ENCODE results near the gene MRPS18A. TPM values are rescaled to one million over a fixed set of nuclear protein-coding genes. Genes with fewer than 3 reads are reported as not detected.
"Not testable (repeated sequence)": the region's sequence is repeated elsewhere in the genome, so short reads cannot be mapped to it uniquely, and the experiment has no call there.

The MRPS18A gene
- total and polyA plus RNA-seq, 2 of the 8 experiments (the other 6 are each of a cell fraction or from before 2014, with no cell fraction given) = 48.3 to 121 TPM

DNA sequence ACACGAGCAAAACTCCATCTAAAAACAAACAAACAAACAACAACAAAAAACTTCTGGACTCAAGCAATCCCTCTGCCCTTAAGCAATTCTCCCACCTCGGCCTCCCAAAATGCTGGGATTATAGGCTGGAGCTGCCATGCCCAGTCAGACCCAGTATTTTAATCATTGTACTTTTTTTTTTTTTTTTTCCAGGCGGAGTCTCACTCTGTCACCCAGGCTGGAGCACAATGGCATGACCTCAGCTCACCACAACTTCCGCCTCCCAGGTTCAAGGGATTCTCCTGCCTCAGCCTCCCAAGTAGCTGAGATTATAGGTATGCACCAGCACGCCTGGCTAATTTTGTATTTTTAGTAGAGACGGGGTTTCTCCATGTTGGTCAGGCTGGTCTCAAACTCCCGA is 54.6 kb downstream of the MRPS18A start:
- POLR2A ChIA-PET (ENCODE audit: partially characterized antibody) = interaction anchor here (0.6 to 2.1 kb wide), 5 partner anchors 11 to 674 kb away, joined by 3 to 10 read pairs (median 3); partner anchors contain the start of genes HSP90AB1 and RSPH9
- H3K23me2 ChIP-seq (ENCODE audit: low read depth, low read length) = peaks cover 14% of the 10 kb centered on the region

More for the DNA sequence above, 54.6 kb downstream of the MRPS18A start:
- H3K56ac ChIP-seq (replicated peaks; ENCODE audit: insufficient read length, low read depth, low read length); H2BK5ac ChIP-seq (ENCODE audit: low read depth, low read length); H3K36me3 ChIP-seq (ENCODE audit: control insufficient read depth in 2 of 4, insufficient read depth in 4 of 4, low read length in 3 of 4); H2AFZ ChIP-seq (ENCODE audit: low read length); H4K91ac ChIP-seq (replicated peaks; ENCODE audit: insufficient read length, low read length); DNase-seq (ENCODE audit: low read depth in 1 of 2, low spot score in 2 of 2); H2BK12ac ChIP-seq (ENCODE audit: low read depth, low read length); H2BK15ac ChIP-seq (ENCODE audit: low read length); H3K4me3 ChIP-seq (ENCODE audit: extremely low read depth in 1 of 4, insufficient read depth in 2 of 4, low read depth in 3 of 4, low read length in 4 of 4); H3K4me2 ChIP-seq (ENCODE audit: insufficient read depth in 1 of 2, low read depth in 2 of 2, low read length in 2 of 2); H3K27me3 ChIP-seq (replicated peaks in 1 of 4; ENCODE audit: control insufficient read depth in 3 of 4, extremely low read depth in 1 of 4, insufficient read depth in 3 of 4, low read length in 3 of 4); H3K14ac ChIP-seq (ENCODE audit: insufficient read length); H3K27ac ChIP-seq (ENCODE audit: low read depth, low read length); H2AK5ac ChIP-seq (ENCODE audit: low read depth, low read length); H4K20me1 ChIP-seq (replicated peaks in 1 of 2; ENCODE audit: control insufficient read depth in 1 of 2, insufficient read depth in 2 of 2, low read length in 2 of 2); H4K5ac ChIP-seq (ENCODE audit: insufficient read length, low read depth, low read length); H2BK20ac ChIP-seq (ENCODE audit: low read length); H4K8ac ChIP-seq (ENCODE audit: extremely low read depth, insufficient read depth, low read length); H3K9me3 ChIP-seq (ENCODE audit: insufficient read depth in 2 of 2, low read depth in 1 of 2, low read length in 1 of 2); H3K18ac ChIP-seq (ENCODE audit: extremely low read depth, low read length); H2BK120ac ChIP-seq (replicated peaks; ENCODE audit: low read depth, low read length); FAIRE-seq; H3K4ac ChIP-seq (replicated peaks; ENCODE audit: insufficient read length, low read depth, low read length); H3K23ac ChIP-seq (ENCODE audit: insufficient read length); H3K9ac ChIP-seq (replicated peaks in 1 of 4; ENCODE audit: extremely low read depth in 1 of 4, low read depth in 3 of 4, low read length in 3 of 4); CTCF ChIA-PET (ENCODE audit: partially characterized antibody); H3K79me1 ChIP-seq (ENCODE audit: low read depth, low read length): not testable (repeated sequence)
- WGBS, 2 experiments (ENCODE audit: extremely low coverage in 1 of 2, insufficient coverage in 1 of 2, insufficient read length in 1 of 2, insufficient replicate concordance in 2 of 2, low coverage in 1 of 2, low lambda C conversion rate in 2 of 2, missing lambda C conversion rate in 1 of 2) = 80% methylated on average over 6 of the region's 7 CpGs; no CpG with 5 or more reads in 1 of the 2 experiments
- Histone ChIP-seq H3K4me1 (replicated peaks in 1 of 4; ENCODE audit: control insufficient read depth in 3 of 4, insufficient read depth in 4 of 4, low read length in 3 of 4) (peaks cover 0 to 14% (median 3%) of the 10 kb centered on the region in 4 experiments; a peak in 5 of 7 replicates), H3K79me2 (ENCODE audit: control insufficient read depth in 1 of 2, insufficient read depth in 2 of 2, low read length in 2 of 2) (peaks cover 3 to 26% of the 10 kb centered on the region in 2 experiments)

Measured in H1 (cell line).